GM23338 (cell line): ENCODE measurements around the gene PAGE1. TPM values are rescaled to one million over a fixed set of nuclear protein-coding genes. Genes with fewer than 3 reads are reported as not detected.

Experiments used
- ATAC-seq: fragments of 200-7000 bp; cut with Tn5 transposase; 3 replicates; pipeline ENCODE4 v1.9.1; 2020
- DNase-seq: peaks from one replicate; pipeline ENCODE4 v3.0.0-alpha.2; 2015; ENCODE audit warnings: low spot score
- H2AFZ ChIP-seq: fragments of 200-600 bp; sonication (generic); 2 replicates; pipeline ENCODE4 v1.8.0; 2016; ENCODE audit warnings: antibody characterized with exemption, mild to moderate bottlenecking, moderate library complexity
- H3F3A ChIP-seq: fragments of 200-600 bp; sonication (generic); replicated peaks from 2 replicates; pipeline ENCODE4 v1.8.0; 2017; ENCODE audit warnings: antibody characterized with exemption, mixed run types, low read depth
- H3K27ac ChIP-seq: fragments of 200-600 bp; sonication (generic); 2 replicates; pipeline ENCODE4 v1.6.1; 2016; ENCODE audit warnings: low read depth
- H3K27me3 ChIP-seq: fragments of 200-600 bp; sonication (generic); 2 replicates; pipeline ENCODE4 v1.8.0; 2016; ENCODE audit warnings: mild to moderate bottlenecking, mixed run types, moderate library complexity; ENCODE audit not compliant: insufficient read depth
- H3K36me3 ChIP-seq: fragments of 200-600 bp; sonication (generic); 2 replicates; pipeline ENCODE4 v1.8.0; 2016; ENCODE audit warnings: mild to moderate bottlenecking; ENCODE audit not compliant: insufficient read depth
- H3K4me1 ChIP-seq: fragments of 200-600 bp; sonication (generic); 2 replicates; pipeline ENCODE4 v1.8.0; 2016; ENCODE audit warnings: mild to moderate bottlenecking, moderate library complexity; ENCODE audit not compliant: insufficient read depth
- H3K4me2 ChIP-seq: fragments of 200-600 bp; sonication (generic); 2 replicates; pipeline ENCODE4 v1.7.1; 2017; ENCODE audit warnings: mixed run types
- H3K4me3 ChIP-seq: fragments of 200-600 bp; sonication (generic); 2 replicates; pipeline ENCODE4 v1.6.1; 2016; ENCODE audit warnings: mixed run types
- H3K79me2 ChIP-seq: fragments of 200-600 bp; sonication (generic); replicated peaks from 2 replicates; pipeline ENCODE4 v1.8.0; 2017; ENCODE audit warnings: mild to moderate bottlenecking; ENCODE audit not compliant: insufficient read depth
- H3K9me2 ChIP-seq: fragments of 200-600 bp; sonication (generic); 2 replicates; pipeline ENCODE4 v1.8.0; 2017; ENCODE audit not compliant: insufficient read depth
- H4K20me1 ChIP-seq: fragments of 200-600 bp; sonication (generic); replicated peaks from 2 replicates; pipeline ENCODE4 v1.8.0; 2017; ENCODE audit warnings: mild to moderate bottlenecking; ENCODE audit not compliant: insufficient read depth
- H3K27ac Mint-ChIP-seq: 2 replicates; pipeline ENCODE4 v1.8.0; 2020; ENCODE audit warnings: inconsistent platforms, mild to moderate bottlenecking, moderate library complexity, mixed read lengths
- H3K27me3 Mint-ChIP-seq: 3 replicates; pipeline ENCODE4 v1.8.0; 2022; ENCODE audit warnings: low read depth, mild to moderate bottlenecking, moderate library complexity, mixed read lengths, inconsistent platforms; ENCODE audit not compliant: insufficient read depth, poor library complexity
- H3K36me3 Mint-ChIP-seq: 3 replicates; pipeline ENCODE4 v1.8.0; 2021; ENCODE audit warnings: low read depth, mild to moderate bottlenecking, inconsistent platforms, moderate library complexity, mixed read lengths
- H3K4me1 Mint-ChIP-seq: 3 replicates; pipeline ENCODE4 v1.8.0; 2020; ENCODE audit warnings: mild to moderate bottlenecking, inconsistent platforms, mixed read lengths
- H3K4me3 Mint-ChIP-seq: 3 replicates; pipeline ENCODE4 v1.8.0; 2021; ENCODE audit warnings: moderate library complexity, mild to moderate bottlenecking, inconsistent platforms, mixed read lengths
- H3K9me3 Mint-ChIP-seq: 3 replicates; pipeline ENCODE4 v1.8.0; 2020; ENCODE audit warnings: moderate library complexity, mild to moderate bottlenecking, inconsistent platforms, mixed read lengths
- CREB1 ChIP-seq: fragments of 250-450 bp; sonication (Bioruptor Pico); IDR thresholded peaks from 2 replicates; pipeline ENCODE4 v1.5.0; 2020; ENCODE audit warnings: low read depth, mild to moderate bottlenecking, moderate library complexity
- ETS1 ChIP-seq: IDR thresholded peaks from 2 replicates; pipeline ENCODE4 v1.6.1; 2016; ENCODE audit warnings: antibody characterized with exemption
- EZH2 ChIP-seq: fragments of 200-600 bp; sonication (generic); IDR thresholded peaks from one replicate; pipeline ENCODE4 v1.8.0; 2017; ENCODE audit warnings: antibody characterized with exemption, mild to moderate bottlenecking, low read depth; ENCODE audit not compliant: unreplicated experiment
- EZH2phosphoT487 ChIP-seq: fragments of 200-600 bp; sonication (generic); IDR thresholded peaks from one replicate; pipeline ENCODE4 v1.8.1; 2018; ENCODE audit warnings: antibody characterized with exemption; ENCODE audit not compliant: unreplicated experiment
- NANOG ChIP-seq: IDR thresholded peaks from 2 replicates; pipeline ENCODE4 v1.6.1; 2016; ENCODE audit warnings: antibody characterized with exemption, borderline replicate concordance
- POLR2AphosphoS5 ChIP-seq: IDR thresholded peaks from 2 replicates; pipeline ENCODE4 v1.6.1; 2016; ENCODE audit warnings: antibody characterized with exemption, low read depth
- REST ChIP-seq: IDR thresholded peaks from one replicate; pipeline ENCODE4 v1.6.1; 2018; ENCODE audit warnings: antibody characterized with exemption; ENCODE audit not compliant: unreplicated experiment
- STAT1 ChIP-seq: IDR thresholded peaks from one replicate; pipeline ENCODE4 v1.6.1; 2016; ENCODE audit warnings: antibody characterized with exemption; ENCODE audit not compliant: unreplicated experiment
- ZNF114 ChIP-seq: fragments of 250-450 bp; sonication (Bioruptor Pico); IDR thresholded peaks from 2 replicates; pipeline ENCODE4 v1.5.0; 2020; ENCODE audit warnings: mild to moderate bottlenecking, moderate library complexity
- ZNF462 ChIP-seq: fragments of 250-450 bp; sonication (Bioruptor Pico); IDR thresholded peaks from 2 replicates; pipeline ENCODE4 v1.5.0; 2020; ENCODE audit warnings: mild to moderate bottlenecking, moderate library complexity
- polyA plus RNA-seq: library from polyadenylated mRNA; unstranded; fragments of >200 nt; fragmentation: Nextera tagmentation; extraction: Ambion mirVana; gene quantifications from 2 replicates; pipeline ENCODE4 v1.2.1, GENCODE V29; 2016
- total RNA-seq: library from RNA; depleted of rRNA; stranded (reverse); fragments of >200 nt; shearing (Covaris generic); gene quantifications from 2 replicates; pipeline ENCODE4 v1.2.3, GENCODE V29; 2014

Gene PAGE1
- total and polyA plus RNA-seq, 2 experiments from 2014 or later: not detected

GRCh38 chrX:49675075-49675719, 20.6 kb downstream of the PAGE1 start:
- no peaks in the 10 kb centered on the region for H4K20me1 ChIP-seq
- H3K27me3 Mint-ChIP-seq: peaks cover 2% of the 10 kb centered on the region
- no peak overlapping the region for H3K4me3 ChIP-seq
- H3K27ac ChIP-seq: no peak overlapping the region
- no peak overlapping the region for H3K4me2 ChIP-seq
- H3K27me3 ChIP-seq: no peaks in the 10 kb centered on the region
- H3K4me1 ChIP-seq: no peaks in the 10 kb centered on the region
- no peaks in the 10 kb centered on the region for H3F3A ChIP-seq
- no peak overlapping the region for H3K27ac Mint-ChIP-seq
- peaks cover 2% of the 10 kb centered on the region; the same call in 1 of the 3 replicates for H3K9me3 Mint-ChIP-seq
- TF ChIP-seq REST (no peak), CREB1 (CRISPR knock-in tag) (no peak), POLR2AphosphoS5 (no peak), ETS1 (no peak), NANOG (no peak), STAT1 (no peak), ZNF462 (no peak), EZH2phosphoT487 (no peak), EZH2 (no peak), ZNF114 (CRISPR knock-in tag) (no peak)
- no peak overlapping the region for H3K4me3 Mint-ChIP-seq
- H3K79me2 ChIP-seq: no peaks in the 10 kb centered on the region
- no peaks in the 10 kb centered on the region for H3K36me3 Mint-ChIP-seq
- ATAC-seq (no peak), DNase-seq (no peak)
- H3K36me3 ChIP-seq: no peaks in the 10 kb centered on the region
- H2AFZ ChIP-seq: no peak overlapping the region
- no peaks in the 10 kb centered on the region for H3K9me2 ChIP-seq
- no peaks in the 10 kb centered on the region; the same call in 2 of the 3 replicates for H3K4me1 Mint-ChIP-seq
